Lung (tissue), 12 donors: ENCODE data around the gene PLD4. TPM values are rescaled to one million over a fixed set of nuclear protein-coding genes. Genes with fewer than 3 reads are reported as not detected.
A peak's percentile ranks its signal among the peaks of the same experiment; 100 is the strongest.

ENCODE experiments used
- ATAC-seq: fragments of 200-7000 bp; cut with Tn5 transposase; one replicate; pipeline ENCODE4 v1.9.1; 2020; ENCODE audit warnings: moderate number of reproducible peaks; ENCODE audit not compliant: insufficient read depth, low FRiP score
- DNase-seq, 3 donors: peaks; one replicate each; pipeline ENCODE4 v3.0.0-alpha.2; 2013 to 2017
- H3K27ac ChIP-seq, 2 donors: one replicate each; pipeline ENCODE4 v1.5.1; 2013; ENCODE audit warnings: mild to moderate bottlenecking in 2 of 2, moderate library complexity in 2 of 2, control low read depth in 1 of 2, inconsistent platforms in 1 of 2, low read depth in 1 of 2, low read length in 1 of 2
- H3K27me3 ChIP-seq, 3 donors: one replicate each; pipeline ENCODE4 v1.5.1; 2013; ENCODE audit warnings: low read length in 2 of 3; ENCODE audit not compliant: control insufficient read depth in 3 of 3, insufficient read depth in 3 of 3
- H3K36me3 ChIP-seq, 4 donors: one replicate each; pipeline ENCODE4 v1.5.1; 2013; ENCODE audit warnings: low read length in 4 of 4, mild to moderate bottlenecking in 1 of 4, moderate library complexity in 1 of 4; ENCODE audit not compliant: control insufficient read depth in 4 of 4, insufficient read depth in 4 of 4
- H3K4me1 ChIP-seq, 5 donors: one replicate each; pipeline ENCODE4 v1.5.1; 2013; ENCODE audit warnings: low read length in 5 of 5, mild to moderate bottlenecking in 2 of 5, moderate library complexity in 1 of 5; ENCODE audit not compliant: control insufficient read depth in 5 of 5, insufficient read depth in 5 of 5
- H3K4me3 ChIP-seq: one replicate; pipeline ENCODE4 v1.5.1; 2013; ENCODE audit warnings: mild to moderate bottlenecking, control low read depth, moderate library complexity
- H3K9ac ChIP-seq, 2 donors: one replicate each; pipeline ENCODE4 v1.5.1; 2013; ENCODE audit warnings: low read length in 2 of 2, control low read depth in 1 of 2; ENCODE audit not compliant: insufficient read depth in 1 of 2
- H3K9me3 ChIP-seq, 4 donors: one replicate each; pipeline ENCODE4 v1.5.1; 2013; ENCODE audit warnings: low read length in 3 of 4, mild to moderate bottlenecking in 1 of 4, moderate library complexity in 1 of 4; ENCODE audit not compliant: control insufficient read depth in 4 of 4, insufficient read depth in 3 of 4
- CTCF ChIP-seq: IDR thresholded peaks from 2 replicates; pipeline ENCODE4 v1.5.1; 2012; ENCODE audit warnings: mild to moderate bottlenecking; ENCODE audit errors: control extremely low read depth, extremely low read depth
- WGBS, 2 donors: extraction: QIAGEN DNeasy Blood & Tissue Kit; methylation state at CpG; one replicate each; pipeline ENCODE4 v1.1.7; 2013; 5-methylcytosine and 5-hydroxymethylcytosine counted together
- polyA plus RNA-seq, 2 donors: library from polyadenylated mRNA; stranded (reverse); fragments of 200-250 nt; gene quantifications; one replicate each; pipeline ENCODE4 v1.2.1, GENCODE V29; 2013
- total RNA-seq, 2 donors: library from RNA; depleted of rRNA in 1 of 2; stranded (reverse); fragments of >200 nt in 1 of 2; gene quantifications; one replicate each; pipeline ENCODE4 v1.2.1, GENCODE V29; 2014 to 2021
- donor health status: control.
- donor health status: control.
- donor health status: Bipolar disorder and iron deficiency.
- donor health status: healthy.
- donor health status: DM: yes; HTN: yes; CAD: no.

The PLD4 gene
- total and polyA plus RNA-seq, 4 donors, result 0.71 to 6.3 (median 0.88) TPM

- 88 to 92% methylated on average over 37 of the region's 37 CpGs for WGBS, 2 donors
Observed at GRCh38 chr14:104897330-104898194, 27.1 kb upstream of the PLD4 start.

GRCh38 chr14:104898195-104898558 is 26.5 kb upstream of the PLD4 start:
- no peak overlapping the region for H3K9ac ChIP-seq
- ATAC-seq (no peak), DNase-seq (no peak)
- no peak overlapping the region for H3K27ac ChIP-seq
- H3K4me3 ChIP-seq, result no peak overlapping the region
- no peaks in the 10 kb centered on the region for H3K27me3 ChIP-seq
- H3K36me3 ChIP-seq, result no peaks in the 10 kb centered on the region
- no peaks in the 10 kb centered on the region for H3K9me3 ChIP-seq
- WGBS, 2 donors, result 94 to 96% methylated on average over 7 of the region's 7 CpGs
- TF ChIP-seq CTCF, result no peak
- peaks cover 0 to 8% (median 5%) of the 10 kb centered on the region in 5 donors for H3K4me1 ChIP-seq

More at GRCh38 chr14:104897330-104898194, 27.1 kb upstream of the PLD4 start:
- no peaks in the 10 kb centered on the region for H3K27me3 ChIP-seq
- H3K9me3 ChIP-seq, result no peaks in the 10 kb centered on the region
- ATAC-seq (no peak), DNase-seq (no peak)
- no peaks in the 10 kb centered on the region for H3K36me3 ChIP-seq
- H3K9ac ChIP-seq, result no peak overlapping the region
- H3K4me3 ChIP-seq, result no peak overlapping the region
- H3K4me1 ChIP-seq, result peaks cover 0 to 8% (median 5%) of the 10 kb centered on the region in 5 donors
- no peak overlapping the region for H3K27ac ChIP-seq
- no peak for TF ChIP-seq CTCF

GRCh38 chr14:104898870-104899510 is 25.7 kb upstream of the PLD4 start:
- no peak for ATAC-seq
- Histone ChIP-seq H3K9ac (no peak overlapping the region), H3K36me3 (no peaks in the 10 kb centered on the region)

More at GRCh38 chr14:104898870-104899510, 25.7 kb upstream of the PLD4 start:
- 76 to 78% methylated on average over 24 of the region's 24 CpGs for WGBS, 2 donors
- peak; percentile 28 to 45 (median 41) for DNase-seq
- Histone ChIP-seq H3K27ac (no peak overlapping the region), H3K4me3 (no peak overlapping the region), H3K27me3 (peaks cover 0 to 2% (median 0%) of the 10 kb centered on the region in 3 donors), H3K4me1 (peaks cover 0 to 8% (median 5%) of the 10 kb centered on the region in 5 donors), H3K9me3 (no peaks in the 10 kb centered on the region)
- no peak for TF ChIP-seq CTCF
